Brain microvascular endothelial cell (primary cell): ENCODE results near the gene FNDC5.
A peak's percentile ranks its signal among the peaks of the same experiment; 100 is the strongest.

Experiments used
- DNase-seq: peaks from one replicate; pipeline ENCODE4 v3.0.0-alpha.2; 2020
- H3K27ac ChIP-seq: fragments of 250-450 bp; sonication (Bioruptor Pico); 2 replicates; pipeline ENCODE4 v1.5.1; 2020; ENCODE audit warnings: mild to moderate bottlenecking, moderate library complexity
- H3K27me3 ChIP-seq: fragments of 250-450 bp; sonication (Bioruptor Pico); replicated peaks from 2 replicates; pipeline ENCODE4 v1.5.1; 2020; ENCODE audit warnings: mild to moderate bottlenecking
- H3K36me3 ChIP-seq: fragments of 250-450 bp; sonication (Bioruptor Pico); replicated peaks from 2 replicates; pipeline ENCODE4 v1.5.1; 2020; ENCODE audit warnings: mild to moderate bottlenecking
- H3K4me3 ChIP-seq: 2 replicates; pipeline ENCODE4 v1.5.1; 2011; ENCODE audit warnings: low read depth, mild to moderate bottlenecking, control low read depth, low read length, moderate library complexity
- in situ Hi-C: cut with HindIII; loops from 2 replicates; pipeline ENCODE4 v1.10.0; 2017; ENCODE audit warnings: low sequenced_read_pairs, low pct_ligation_motif_present
- TF ChIP-seq, protein P1 (sequence below): IDR thresholded peaks from 2 replicates; pipeline ENCODE4 v1.5.1; 2011; ENCODE audit warnings: low read depth, mild to moderate bottlenecking, moderate library complexity, low read length, control low read depth, inconsistent platforms; ENCODE audit errors: missing control alignments

Gene FNDC5

DNA sequence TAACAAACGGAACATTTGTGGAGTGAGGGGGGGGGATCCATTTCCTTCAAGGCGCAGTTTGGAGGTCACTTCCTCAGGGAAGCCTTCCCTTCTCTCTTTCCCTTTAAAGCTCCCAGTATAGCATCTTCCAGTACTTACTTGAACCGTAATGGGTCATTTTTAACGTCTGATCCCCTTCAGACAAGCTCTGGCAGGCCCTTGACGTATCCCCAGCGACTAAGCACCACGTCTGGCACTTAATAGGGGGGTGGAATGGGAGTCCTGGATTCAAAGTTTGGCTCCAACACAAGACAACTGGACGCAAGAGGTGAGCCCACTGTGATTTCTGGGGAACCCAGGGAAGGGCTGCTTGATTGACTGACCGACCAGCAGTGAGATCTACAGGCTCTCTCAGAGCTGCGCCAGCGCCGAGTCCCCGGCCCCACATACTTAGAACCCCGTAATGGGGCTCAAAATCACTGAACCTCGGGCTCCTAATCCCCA lies 54.0 kb downstream of the FNDC5 start:
- Histone ChIP-seq H3K27ac (peak overlapping the region; percentile 96), H3K27me3 (no peaks in the 10 kb centered on the region), H3K36me3 (peaks cover 3% of the 10 kb centered on the region), H3K4me3 (peak overlapping the region; percentile 98)
- in situ Hi-C loops: no loop called here
- peak; percentile 22 for DNase-seq
- TF ChIP-seq, protein P1, sequence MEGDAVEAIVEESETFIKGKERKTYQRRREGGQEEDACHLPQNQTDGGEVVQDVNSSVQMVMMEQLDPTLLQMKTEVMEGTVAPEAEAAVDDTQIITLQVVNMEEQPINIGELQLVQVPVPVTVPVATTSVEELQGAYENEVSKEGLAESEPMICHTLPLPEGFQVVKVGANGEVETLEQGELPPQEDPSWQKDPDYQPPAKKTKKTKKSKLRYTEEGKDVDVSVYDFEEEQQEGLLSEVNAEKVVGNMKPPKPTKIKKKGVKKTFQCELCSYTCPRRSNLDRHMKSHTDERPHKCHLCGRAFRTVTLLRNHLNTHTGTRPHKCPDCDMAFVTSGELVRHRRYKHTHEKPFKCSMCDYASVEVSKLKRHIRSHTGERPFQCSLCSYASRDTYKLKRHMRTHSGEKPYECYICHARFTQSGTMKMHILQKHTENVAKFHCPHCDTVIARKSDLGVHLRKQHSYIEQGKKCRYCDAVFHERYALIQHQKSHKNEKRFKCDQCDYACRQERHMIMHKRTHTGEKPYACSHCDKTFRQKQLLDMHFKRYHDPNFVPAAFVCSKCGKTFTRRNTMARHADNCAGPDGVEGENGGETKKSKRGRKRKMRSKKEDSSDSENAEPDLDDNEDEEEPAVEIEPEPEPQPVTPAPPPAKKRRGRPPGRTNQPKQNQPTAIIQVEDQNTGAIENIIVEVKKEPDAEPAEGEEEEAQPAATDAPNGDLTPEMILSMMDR: no peak

DNA sequence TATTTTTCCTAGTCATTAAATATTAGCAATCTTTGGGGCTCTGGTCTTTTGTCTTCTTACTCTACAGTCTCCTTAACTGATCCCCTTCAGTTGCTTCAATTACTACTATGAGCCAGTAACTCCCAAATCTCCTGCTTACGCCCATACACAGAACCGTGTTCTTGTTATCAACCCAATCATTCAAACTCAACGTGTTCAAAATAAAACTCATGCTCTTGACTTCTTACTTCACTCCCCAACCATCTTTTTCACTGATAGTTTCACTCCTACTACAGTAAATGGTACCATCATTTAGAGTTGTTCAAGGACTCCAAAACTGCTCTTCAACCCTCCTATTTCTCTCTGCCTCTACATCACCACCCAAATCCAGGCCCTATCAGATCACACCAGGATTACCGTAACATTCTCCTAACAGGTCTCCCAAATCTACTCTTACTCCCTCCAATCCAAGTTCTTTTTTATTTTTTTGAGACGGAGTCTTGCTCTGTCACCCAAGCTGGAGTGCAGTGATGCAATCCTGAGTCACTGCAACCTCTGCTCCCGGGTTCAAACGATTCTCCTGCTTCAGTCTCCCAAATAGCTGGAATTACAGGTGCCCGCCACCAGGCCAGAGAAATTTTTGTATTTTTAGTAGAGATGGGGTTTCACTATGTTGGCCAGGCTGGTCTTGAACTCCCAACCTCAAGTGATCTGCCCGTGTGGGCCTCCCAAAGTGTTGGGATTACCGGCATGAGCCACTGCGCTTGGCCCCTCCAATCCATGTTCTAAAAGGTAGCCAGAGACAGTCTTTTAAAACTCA lies 56.6 kb downstream of the FNDC5 start:
- in situ Hi-C loops: no loop called here
- H3K4me3 ChIP-seq: no peak overlapping the region
- TF ChIP-seq, protein P1: peak; percentile 4
- no peaks in the 10 kb centered on the region for H3K27me3 ChIP-seq
- H3K36me3 ChIP-seq: peaks cover 20% of the 10 kb centered on the region
- peak; percentile 56 for DNase-seq
- peak overlapping the region; percentile 29 for H3K27ac ChIP-seq
